Erythroblast (primary cell): ENCODE results near the gene NAA10.

Source experiments
- DNase-seq, 2 experiments: peaks; one replicate each; lab custom pipeline; 2025; lab: John Stamatoyannopoulos, UW
- GATA1 ChIP-seq: IDR thresholded peaks from 2 replicates; pipeline ENCODE4 v1.6.1; 2011; ENCODE audit warnings: low read depth, mild to moderate bottlenecking, control low read depth, low read length, moderate library complexity
- POLR2A ChIP-seq: IDR thresholded peaks from 2 replicates; pipeline ENCODE4 v1.6.1; 2011; ENCODE audit warnings: mild to moderate bottlenecking, low read length

NAA10 gene

DNA sequence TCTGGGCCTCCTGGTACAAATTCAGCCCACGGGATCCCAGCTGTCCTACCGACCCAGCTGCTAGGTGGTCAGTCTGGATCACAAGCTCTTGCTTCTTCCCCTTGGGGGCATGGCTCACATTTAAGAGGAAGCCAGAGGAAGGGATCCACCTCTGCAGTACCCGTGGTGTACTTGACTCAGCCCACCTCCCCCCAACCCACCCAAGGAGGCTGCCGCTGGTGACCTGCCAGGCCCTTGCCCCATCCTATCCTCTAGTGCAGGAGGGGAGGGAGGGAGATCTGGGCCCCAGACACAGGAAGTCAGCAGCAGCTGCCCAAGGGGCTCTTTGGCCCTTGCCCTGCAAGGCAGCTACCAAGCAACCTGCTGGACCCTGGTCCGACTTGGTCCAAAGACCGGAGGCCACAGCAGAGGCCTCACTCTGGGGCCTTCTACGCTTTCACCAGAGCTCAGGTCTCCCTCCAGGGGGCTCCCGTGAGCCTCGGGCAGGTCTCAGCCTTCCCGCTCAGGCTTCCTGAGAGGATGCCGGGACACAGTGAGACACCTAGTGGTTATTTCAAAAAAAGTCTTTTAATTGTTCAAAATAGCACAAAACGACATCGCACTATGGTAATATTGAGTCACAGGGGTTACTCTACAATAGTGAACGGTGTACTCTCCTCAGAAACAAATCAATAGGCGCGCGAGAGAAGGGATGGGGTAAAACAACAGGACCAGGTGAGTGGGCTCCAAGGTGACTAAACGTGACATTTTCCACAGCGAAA, 12.4 kb upstream of the NAA10 start:
- peak; percentile 86 to 89 for DNase-seq
- TF ChIP-seq POLR2A (no peak), GATA1 (no peak)

DNA sequence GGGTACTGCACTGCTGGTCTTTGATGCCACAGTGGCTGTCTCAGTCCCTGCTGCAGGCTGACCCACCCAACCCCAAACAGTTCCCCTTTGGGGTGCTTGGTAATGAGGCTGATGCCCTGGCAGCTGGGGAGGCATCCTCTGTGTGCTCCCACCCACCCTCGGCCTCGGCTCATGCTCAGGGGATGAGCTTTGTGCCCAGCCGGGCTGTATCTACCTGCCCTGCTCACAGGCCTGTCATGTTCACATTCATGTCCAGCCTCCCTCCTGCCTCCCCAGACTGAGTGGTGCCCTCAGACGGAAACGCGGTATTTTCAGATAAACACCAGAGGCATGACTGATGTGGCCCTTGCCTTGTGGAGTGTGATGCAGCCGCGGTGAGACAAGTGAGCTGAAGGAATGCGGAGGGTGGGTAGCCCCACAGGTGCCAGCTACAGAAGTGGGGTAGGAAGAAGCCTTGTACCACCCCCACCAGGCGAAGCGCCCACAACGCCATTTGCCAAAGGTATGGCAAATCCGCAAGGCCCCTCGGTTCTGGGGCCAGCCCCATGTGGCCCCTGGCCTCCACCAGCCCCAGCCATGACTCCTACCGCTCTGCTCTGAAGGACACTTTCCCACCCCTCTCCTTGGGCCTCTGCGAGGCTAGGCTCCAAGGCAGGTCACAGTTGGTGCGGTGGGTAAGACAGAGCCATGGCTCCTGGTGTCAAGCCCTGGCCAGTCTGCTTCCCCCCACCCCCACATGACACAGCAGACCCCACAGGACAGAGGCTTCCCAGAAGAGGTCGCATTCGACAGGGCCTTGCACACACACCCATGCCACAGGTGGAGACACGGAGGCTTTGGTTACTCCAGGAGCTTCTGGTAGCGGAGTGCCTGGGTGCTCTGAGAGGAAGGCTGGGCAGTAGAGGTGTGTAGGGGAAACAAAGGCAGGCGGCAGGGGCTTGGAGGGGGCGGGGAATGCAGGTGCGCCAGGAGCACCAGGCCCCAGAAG, 11.4 kb upstream of the NAA10 start:
- DNase-seq = no peak
- no peak for TF ChIP-seq POLR2A
- no peak for TF ChIP-seq GATA1

DNA sequence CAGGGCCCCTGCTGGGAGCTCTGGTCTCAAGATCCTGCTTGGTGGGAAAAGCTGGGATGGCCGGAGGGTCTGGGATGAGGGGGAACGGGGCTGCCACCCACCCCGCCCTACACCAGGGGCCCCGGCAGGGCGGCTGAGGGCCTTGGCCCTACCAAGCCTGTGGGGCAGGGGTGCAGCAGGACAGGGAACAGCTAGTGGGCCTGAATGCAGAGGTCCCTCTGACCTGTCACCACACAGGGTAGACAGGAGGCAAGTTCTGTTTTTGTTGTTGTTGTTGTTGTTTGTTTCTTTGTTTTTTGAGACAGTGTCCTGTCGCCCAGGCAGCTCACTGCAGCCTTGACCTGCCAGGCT, 9.9 kb upstream of the NAA10 start:
- TF ChIP-seq POLR2A (no peak), GATA1 (no peak)
- DNase-seq = no peak

DNA sequence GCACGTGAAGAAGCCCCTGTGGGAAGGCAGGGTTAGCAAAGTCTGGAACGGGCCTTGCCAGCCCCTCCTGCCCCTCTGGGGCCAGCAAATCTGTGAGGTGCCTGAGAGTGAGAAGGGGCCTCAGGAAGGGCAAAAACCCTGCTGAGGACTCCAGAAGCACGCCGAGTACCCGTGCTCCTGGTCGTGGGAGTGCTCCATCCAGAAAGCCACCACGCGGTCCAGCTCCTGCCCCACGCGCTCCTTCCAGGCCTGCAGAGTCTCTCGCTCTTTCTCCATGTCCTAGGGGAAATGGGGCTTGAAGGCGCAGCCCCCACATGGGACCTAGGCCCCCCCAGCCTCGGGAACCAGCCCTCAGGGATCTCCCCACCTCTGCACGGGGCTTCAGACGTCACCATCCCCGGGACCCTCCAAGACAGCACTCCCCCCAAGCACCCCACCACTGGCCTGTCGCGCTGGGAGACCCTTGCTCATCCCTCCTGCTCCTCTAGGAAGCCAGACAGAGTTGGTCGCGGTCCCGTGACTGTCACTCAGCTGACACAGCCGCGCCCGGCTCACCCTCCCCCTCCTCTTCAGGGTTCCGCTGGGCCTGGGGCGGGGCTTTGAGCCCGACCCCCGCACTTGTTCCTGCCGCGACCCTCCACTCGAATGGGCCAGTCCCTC, 9.4 kb upstream of the NAA10 start, which contains the start of gene RENBP:
RENBP (minus strand) TSS at position 504 of the 660 bp plus-strand sequence; CDS start at position 471, 33 bp downstream.
- peak; percentile 67 to 72 for DNase-seq
- TF ChIP-seq POLR2A = peak; percentile 26
- no peak for TF ChIP-seq GATA1

DNA sequence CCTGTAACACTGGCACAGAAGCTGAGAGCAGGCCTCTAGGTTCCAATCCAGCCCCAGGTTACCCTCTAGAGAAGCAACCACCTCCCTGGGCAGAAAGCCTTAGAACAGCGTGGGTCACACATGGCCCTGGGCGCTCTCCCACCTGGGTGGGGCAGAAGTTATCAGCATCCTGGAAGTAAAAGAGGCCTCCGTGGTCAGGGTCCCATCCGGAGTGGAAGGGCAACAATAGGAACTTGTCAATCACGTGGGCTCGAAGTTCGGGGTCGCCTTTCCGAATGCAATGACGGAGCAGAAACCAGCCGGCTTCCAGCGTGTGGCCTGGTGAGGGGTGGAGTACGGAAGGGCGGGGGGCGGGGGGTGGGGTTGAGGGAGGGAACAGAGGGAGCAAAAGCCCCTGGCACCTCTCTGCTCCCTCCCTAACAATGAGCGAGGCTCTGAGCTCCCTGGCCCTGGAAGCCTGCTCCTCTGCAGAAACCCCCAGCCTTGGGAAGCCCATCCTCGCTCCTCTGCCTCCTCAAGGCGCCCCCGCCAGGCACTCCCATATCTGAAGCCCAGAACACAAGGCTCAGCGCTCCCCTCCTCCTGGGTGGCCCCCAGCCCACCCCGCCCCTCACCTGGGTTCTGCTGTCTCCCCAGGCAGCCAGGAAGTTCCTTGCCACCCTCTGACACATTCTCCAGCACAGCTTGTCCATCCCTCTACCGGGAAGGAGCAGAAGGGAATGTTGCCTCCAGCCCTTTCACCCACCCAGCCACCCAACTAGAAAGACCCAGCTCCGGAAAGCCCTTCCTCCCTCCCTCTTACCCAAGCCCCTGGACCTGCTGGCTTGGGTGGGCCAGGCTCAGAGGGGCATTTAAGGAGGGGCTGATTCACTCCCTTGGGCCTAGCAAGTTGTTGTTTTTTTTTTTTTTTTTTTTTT, 6.8 kb upstream of the NAA10 start:
- TF ChIP-seq POLR2A (no peak), GATA1 (no peak)
- DNase-seq = peak; percentile 27 to 35

DNA sequence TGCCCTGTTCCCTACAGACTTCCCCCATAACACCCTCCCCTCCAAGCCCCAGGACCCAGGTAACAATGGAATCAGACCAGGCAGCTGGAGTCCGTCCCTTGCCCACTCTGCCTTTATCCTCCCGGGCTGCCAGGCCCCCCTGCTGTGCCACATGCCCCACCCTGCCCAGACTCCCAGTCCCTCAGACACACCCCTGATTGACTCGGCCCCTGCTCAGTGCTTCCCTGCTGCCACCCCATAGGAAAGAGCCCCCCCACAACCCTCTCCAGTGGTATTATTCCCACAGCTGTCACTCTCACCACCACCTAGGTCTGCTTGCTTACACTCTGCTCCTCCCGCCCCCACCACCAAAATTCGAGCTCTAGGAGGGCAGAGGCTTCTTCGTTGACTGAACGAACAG, 4.7 kb upstream of the NAA10 start:
- DNase-seq = no peak
- TF ChIP-seq POLR2A (no peak), GATA1 (no peak)

DNA sequence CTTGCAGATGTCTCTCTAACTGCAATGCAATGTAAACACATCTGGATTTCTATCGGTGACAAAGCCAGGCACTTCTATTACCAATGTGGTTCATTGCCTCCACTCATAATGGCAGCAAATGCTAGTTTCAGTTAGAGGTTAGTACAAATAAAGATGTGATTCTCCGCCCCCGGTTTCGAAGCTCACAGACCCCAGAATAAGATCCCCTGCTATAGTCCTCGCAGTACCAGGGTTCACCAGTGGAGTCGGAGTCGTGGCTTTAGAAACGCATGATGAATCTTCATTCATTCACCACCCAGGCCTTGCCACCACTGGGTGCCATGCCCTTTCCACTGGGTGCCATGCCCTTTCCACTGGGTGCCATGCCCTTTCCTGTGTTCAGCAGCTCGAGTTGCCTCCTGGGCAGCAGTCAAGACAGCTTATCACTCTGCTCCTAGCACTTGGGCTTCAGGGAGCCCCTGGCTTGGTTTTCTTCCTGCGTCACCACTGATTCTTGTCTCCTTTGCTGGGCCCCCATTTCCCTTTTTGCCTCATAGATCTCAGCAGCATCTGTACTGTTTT, 3.5 kb upstream of the NAA10 start:
- DNase-seq = no peak
- TF ChIP-seq GATA1 (no peak), POLR2A (no peak)

DNA sequence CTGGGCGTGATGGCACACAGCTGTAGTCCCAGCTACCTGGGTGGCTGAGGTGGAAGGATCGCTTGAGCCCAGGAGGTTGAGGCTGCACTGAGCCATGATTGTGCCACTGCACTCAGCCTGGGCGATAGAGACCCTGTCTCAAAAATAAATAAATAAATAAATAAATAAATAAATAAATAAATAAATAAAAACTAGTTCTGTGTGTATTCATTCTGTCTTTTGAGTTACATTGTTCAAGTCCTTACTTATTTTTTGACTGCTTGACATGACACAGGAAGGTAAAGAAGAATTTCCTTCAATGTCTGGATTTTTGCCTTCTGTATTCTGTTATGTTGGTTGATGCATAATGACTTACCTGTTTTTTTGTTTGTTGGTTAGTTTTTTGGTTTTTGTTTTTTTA, 2.2 kb upstream of the NAA10 start:
- no peak for TF ChIP-seq GATA1
- no peak for TF ChIP-seq POLR2A
- no peak for DNase-seq

DNA sequence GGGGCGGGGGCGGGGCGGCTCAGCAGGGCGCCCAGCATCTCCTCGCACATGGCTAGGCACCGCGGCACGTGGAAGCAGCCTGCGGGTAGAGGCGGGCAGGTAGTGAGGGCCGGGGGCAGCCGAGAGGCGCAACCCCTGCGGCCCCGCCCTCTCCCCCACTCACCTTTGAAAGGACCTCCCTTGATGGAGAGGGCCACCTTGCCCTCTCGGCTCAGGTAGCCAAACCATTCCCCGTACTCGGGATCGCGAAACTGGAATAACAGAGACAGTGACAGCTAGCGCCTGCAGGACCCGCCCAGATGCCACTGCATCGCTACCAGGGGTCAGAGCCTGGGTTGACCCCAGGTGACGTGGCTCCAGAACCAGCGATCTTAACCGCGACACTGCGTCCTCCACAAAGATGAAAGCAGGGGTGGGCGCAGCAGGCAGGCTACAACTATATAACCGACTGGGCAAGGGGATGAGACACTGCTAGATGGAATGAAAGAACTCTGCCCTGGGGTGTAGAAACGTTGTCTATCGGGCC, 552 bp upstream of the NAA10 start:
- DNase-seq = peak in 1 of 2 experiments; percentile 31
- TF ChIP-seq POLR2A (no peak), GATA1 (no peak)

DNA sequence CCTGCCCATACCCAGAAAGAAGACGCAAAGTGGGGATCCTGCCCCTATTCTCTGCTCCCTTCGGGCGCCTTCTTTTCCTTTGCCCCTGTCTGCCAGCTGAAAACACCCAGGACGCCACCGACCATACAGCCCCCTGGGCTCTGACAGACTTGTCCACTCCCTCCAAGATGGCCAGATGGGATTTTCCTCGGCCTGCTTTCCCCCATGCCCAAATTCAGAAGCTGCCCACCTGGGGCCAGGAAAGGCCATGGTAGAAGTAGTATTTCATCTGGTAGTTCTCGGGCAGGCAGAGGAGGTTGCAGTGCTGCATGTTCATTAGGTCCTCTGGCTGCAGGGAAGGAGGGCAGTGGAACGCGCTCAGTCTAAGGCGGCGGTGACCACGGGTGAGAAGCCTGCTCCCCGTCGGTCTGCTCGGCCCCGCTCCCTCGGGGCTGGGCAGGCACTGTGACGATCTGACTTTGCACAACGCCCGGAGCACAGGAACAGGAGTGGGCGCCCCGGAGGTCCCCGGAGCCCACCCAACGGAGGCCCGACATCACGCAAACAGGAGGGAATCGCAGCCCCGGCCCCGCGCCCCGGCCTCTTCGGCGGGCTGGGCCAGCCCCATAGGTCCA, 582 bp downstream of the NAA10 start:
- TF ChIP-seq POLR2A (no peak), GATA1 (no peak)
- peak; percentile 28 to 49 for DNase-seq

DNA sequence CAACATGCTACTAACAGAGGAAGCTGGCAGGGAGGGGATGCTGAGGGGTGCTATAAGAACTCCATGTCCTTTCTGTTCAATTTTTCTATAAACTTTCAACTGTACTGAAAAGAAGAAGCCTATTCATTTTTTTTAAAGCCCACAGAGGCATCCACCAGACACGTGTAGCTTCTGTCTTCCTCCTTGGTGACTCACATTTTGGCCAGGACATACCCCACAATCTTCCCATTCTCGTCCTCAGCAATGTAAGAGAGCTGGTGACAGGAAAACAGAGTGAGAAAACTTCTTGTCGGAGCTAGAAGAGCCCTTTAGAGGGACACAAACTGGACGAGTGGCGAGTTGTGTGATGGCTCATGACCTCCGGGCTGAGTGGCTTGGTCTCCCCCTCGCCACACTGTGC, 1.1 kb downstream of the NAA10 start:
- no peak for TF ChIP-seq GATA1
- TF ChIP-seq POLR2A = no peak
- no peak for DNase-seq

DNA sequence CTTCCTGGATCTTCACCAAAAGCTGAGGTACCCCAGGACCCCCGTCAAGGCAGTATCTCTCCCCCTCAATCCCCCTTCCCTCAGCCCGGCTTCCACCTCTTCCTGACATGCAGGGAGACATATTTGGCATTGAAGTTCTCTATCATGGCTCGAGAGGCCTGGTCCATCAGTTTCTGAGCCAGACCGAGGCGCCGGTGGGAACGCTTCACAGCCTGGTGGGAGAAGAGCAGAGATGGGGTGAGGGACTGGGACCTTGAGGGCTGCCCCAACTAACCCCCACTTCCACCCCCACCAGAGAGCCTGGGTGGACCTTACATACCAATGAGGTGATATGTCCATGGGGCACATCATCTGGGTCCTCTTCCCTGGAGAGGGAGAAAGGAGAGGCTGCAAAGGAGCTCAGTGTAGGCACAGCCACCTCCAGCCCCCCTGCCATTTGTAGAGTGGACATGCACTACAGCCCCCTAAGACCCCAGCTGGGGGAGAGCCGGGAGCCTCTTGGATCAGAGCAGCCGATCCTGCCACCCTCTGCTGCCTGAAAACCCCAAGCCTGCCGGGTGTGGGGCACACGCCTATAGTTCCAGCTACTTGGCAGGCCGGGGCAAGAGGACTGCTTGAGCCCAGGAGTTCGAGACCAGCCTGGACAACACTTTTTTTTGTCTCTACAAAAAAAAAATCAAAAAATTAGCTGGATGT, 2.5 kb downstream of the NAA10 start:
- no peak for DNase-seq
- TF ChIP-seq GATA1 (no peak), POLR2A (no peak)
